HEK293 (cell line): ENCODE results near the gene CTIF.

ENCODE experiments used
- CTCF ChIP-seq: fragments of 450-650 bp; formaldehyde crosslinking; IDR thresholded peaks from 2 replicates; pipeline ENCODE4 v1.5.1; 2016; ENCODE audit warnings: missing biosample characterization, missing genetic modification characterization
- REST ChIP-seq: fragments of 450-650 bp; formaldehyde crosslinking; IDR thresholded peaks from 2 replicates; pipeline ENCODE4 v1.5.1; 2016; ENCODE audit warnings: missing biosample characterization, missing genetic modification characterization
- YY1 ChIP-seq: fragments of 450-650 bp; formaldehyde crosslinking; IDR thresholded peaks from 2 replicates; pipeline ENCODE4 v1.5.1; 2018; ENCODE audit warnings: missing biosample characterization, missing genetic modification characterization
- ZBTB21 ChIP-seq: fragments of 450-650 bp; formaldehyde crosslinking; IDR thresholded peaks from 2 replicates; pipeline ENCODE4 v1.5.1; 2017; ENCODE audit warnings: missing biosample characterization, missing genetic modification characterization
- ZBTB8A ChIP-seq: fragments of 450-650 bp; formaldehyde crosslinking; IDR thresholded peaks from 2 replicates; pipeline ENCODE4 v1.5.1; 2016; ENCODE audit warnings: missing biosample characterization, missing genetic modification characterization
- ZFP3 ChIP-seq: fragments of 450-650 bp; formaldehyde crosslinking; IDR thresholded peaks from 2 replicates; pipeline ENCODE4 v1.5.1; 2016; ENCODE audit warnings: low read depth, missing biosample characterization, missing genetic modification characterization
- ZNF544 ChIP-seq: fragments of 450-650 bp; formaldehyde crosslinking; IDR thresholded peaks from 2 replicates; pipeline ENCODE4 v1.5.0; 2017; ENCODE audit warnings: missing biosample characterization, missing genetic modification characterization
- ZNF621 ChIP-seq: fragments of 450-650 bp; formaldehyde crosslinking; IDR thresholded peaks from 2 replicates; pipeline ENCODE4 v1.5.1; 2017; ENCODE audit warnings: missing biosample characterization, missing genetic modification characterization
- ZSCAN18 ChIP-seq: fragments of 450-650 bp; formaldehyde crosslinking; IDR thresholded peaks from 2 replicates; pipeline ENCODE4 v1.5.1; 2016; ENCODE audit warnings: missing biosample characterization, missing genetic modification characterization
- ZSCAN30 ChIP-seq: fragments of 450-650 bp; IDR thresholded peaks from 2 replicates; pipeline ENCODE4 v1.5.1; 2018; ENCODE audit warnings: missing biosample characterization, mild to moderate bottlenecking, missing genetic modification characterization, moderate library complexity
- TF ChIP-seq, protein P1 (sequence below): fragments of 450-650 bp; formaldehyde crosslinking; IDR thresholded peaks from 2 replicates; pipeline ENCODE4 v1.5.1; 2016; ENCODE audit warnings: missing biosample characterization, missing genetic modification characterization

GRCh38 chr18:48909721-48910120, 370.9 kb downstream of the CTIF start:
- no peak for TF ChIP-seq CTCF (tag by site-specific recombination)
- TF ChIP-seq REST (tag by site-specific recombination): no peak
- TF ChIP-seq ZFP3: no peak
- TF ChIP-seq ZSCAN30: no peak
- no peak for TF ChIP-seq ZBTB21 (tag by site-specific recombination)
- TF ChIP-seq ZBTB8A: no peak
- no peak for TF ChIP-seq ZSCAN18
- TF ChIP-seq YY1 (tag by site-specific recombination): no peak
- TF ChIP-seq, protein P1, sequence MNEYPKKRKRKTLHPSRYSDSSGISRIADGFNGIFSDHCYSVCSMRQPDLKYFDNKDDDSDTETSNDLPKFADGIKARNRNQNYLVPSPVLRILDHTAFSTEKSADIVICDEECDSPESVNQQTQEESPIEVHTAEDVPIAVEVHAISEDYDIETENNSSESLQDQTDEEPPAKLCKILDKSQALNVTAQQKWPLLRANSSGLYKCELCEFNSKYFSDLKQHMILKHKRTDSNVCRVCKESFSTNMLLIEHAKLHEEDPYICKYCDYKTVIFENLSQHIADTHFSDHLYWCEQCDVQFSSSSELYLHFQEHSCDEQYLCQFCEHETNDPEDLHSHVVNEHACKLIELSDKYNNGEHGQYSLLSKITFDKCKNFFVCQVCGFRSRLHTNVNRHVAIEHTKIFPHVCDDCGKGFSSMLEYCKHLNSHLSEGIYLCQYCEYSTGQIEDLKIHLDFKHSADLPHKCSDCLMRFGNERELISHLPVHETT (tag by site-specific recombination): no peak
- no peak for TF ChIP-seq ZNF544 (tag by site-specific recombination)
- TF ChIP-seq ZNF621 (tag by site-specific recombination): no peak
